RWPE2 (cell line): ENCODE data around the gene SNAP47.

Source experiments
- ATAC-seq: fragments of 200-7000 bp; cut with Tn5 transposase; 3 replicates; pipeline ENCODE4 v1.9.1; 2021; ENCODE audit warnings: low read depth
- DNase-seq: peaks from one replicate; pipeline ENCODE4 v3.0.0-alpha.2; 2020; ENCODE audit warnings: low spot score
- H3K27ac ChIP-seq: fragments of 450-650 bp; 2 replicates; pipeline ENCODE4 v1.5.1; 2017; ENCODE audit warnings: mild to moderate bottlenecking; ENCODE audit not compliant: poor library complexity, severe bottlenecking
- H3K27me3 ChIP-seq: fragments of 250-450 bp; sonication (Bioruptor Pico); 2 replicates; pipeline ENCODE4 v1.5.1; 2021; ENCODE audit warnings: mild to moderate bottlenecking, moderate library complexity; ENCODE audit not compliant: insufficient read depth, poor library complexity, severe bottlenecking
- H3K36me3 ChIP-seq: fragments of 250-450 bp; sonication (Bioruptor Pico); 2 replicates; pipeline ENCODE4 v1.5.1; 2020; ENCODE audit warnings: low read depth, mild to moderate bottlenecking, moderate library complexity
- H3K4me1 ChIP-seq: fragments of 250-450 bp; sonication (Bioruptor Pico); 2 replicates; pipeline ENCODE4 v1.5.1; 2021; ENCODE audit warnings: mild to moderate bottlenecking, moderate library complexity; ENCODE audit not compliant: insufficient read depth, poor library complexity, severe bottlenecking
- H3K4me3 ChIP-seq: fragments of 250-450 bp; sonication (Bioruptor Pico); 2 replicates; pipeline ENCODE4 v1.5.1; 2021; ENCODE audit warnings: mild to moderate bottlenecking, moderate library complexity; ENCODE audit not compliant: severe bottlenecking
- H3K9me3 ChIP-seq: fragments of 250-450 bp; sonication (Bioruptor Pico); 2 replicates; pipeline ENCODE4 v1.5.1; 2021; ENCODE audit warnings: mild to moderate bottlenecking, moderate library complexity; ENCODE audit not compliant: severe bottlenecking
- CTCF ChIP-seq: fragments of 450-650 bp; IDR thresholded peaks from one replicate; pipeline ENCODE4 v1.5.1; 2017; ENCODE audit warnings: mild to moderate bottlenecking, moderate library complexity; ENCODE audit not compliant: poor library complexity, severe bottlenecking

Gene SNAP47

GRCh38 chr1:227813962-227814361 lies 78.7 kb downstream of the SNAP47 start:
- H3K4me1 ChIP-seq, result no peaks in the 10 kb centered on the region
- ATAC-seq (no peak), DNase-seq (no peak)
- no peak overlapping the region for H3K27ac ChIP-seq
- TF ChIP-seq CTCF, result no peak
- no peak overlapping the region for H3K4me3 ChIP-seq
- no peaks in the 10 kb centered on the region for H3K36me3 ChIP-seq
- H3K9me3 ChIP-seq, result no peaks in the 10 kb centered on the region
- H3K27me3 ChIP-seq, result no peaks in the 10 kb centered on the region

- TF ChIP-seq CTCF, result no peak
- Histone ChIP-seq H3K27ac (no peak within 1 kb of the TSS), H3K9me3 (no peaks in the 10 kb centered on the region), H3K4me1 (no peaks in the 10 kb centered on the region), H3K36me3 (no peaks in the 10 kb centered on the region), H3K4me3 (no peak within 1 kb of the TSS), H3K27me3 (no peaks in the 10 kb centered on the region)
- DNase-seq, result no peak
- ATAC-seq, result no peak
Measured at GRCh38 chr1:227815468-227816409, 80.5 kb downstream of the SNAP47 start, which contains the start of gene PRSS38. Gene PRSS38 (plus strand): TSS chr1:227815675. CDS start chr1:227815717, 42 bp downstream.

- ATAC-seq, result no peak
- DNase-seq, result no peak
- TF ChIP-seq CTCF, result no peak
Measured at GRCh38 chr1:227816750-227817446, 81.7 kb downstream of the SNAP47 start.

GRCh38 chr1:227823537-227823936 lies 88.3 kb downstream of the SNAP47 start:
- no peaks in the 10 kb centered on the region for H3K4me1 ChIP-seq
- H3K27me3 ChIP-seq, result no peaks in the 10 kb centered on the region
- ATAC-seq (no peak), DNase-seq (no peak)
- no peak overlapping the region for H3K27ac ChIP-seq
- no peak for TF ChIP-seq CTCF
- no peak overlapping the region for H3K4me3 ChIP-seq
- no peaks in the 10 kb centered on the region for H3K36me3 ChIP-seq
- no peaks in the 10 kb centered on the region for H3K9me3 ChIP-seq

More at GRCh38 chr1:227816750-227817446, 81.7 kb downstream of the SNAP47 start:
- Histone ChIP-seq H3K4me1 (no peaks in the 10 kb centered on the region), H3K36me3 (no peaks in the 10 kb centered on the region), H3K4me3 (no peak overlapping the region), H3K9me3 (no peaks in the 10 kb centered on the region), H3K27me3 (no peaks in the 10 kb centered on the region), H3K27ac (no peak overlapping the region)
